Activated CD4-positive, alpha-beta T cell treated with anti-CD3 and anti-CD28 coated beads, Interleukin-2, amount 10 ng/mL, durations not matched to agents 24 days and 14 days (primary cell): ENCODE results near the gene ABLIM2. TPM values are rescaled to one million over a fixed set of nuclear protein-coding genes. Genes with fewer than 3 reads are reported as not detected.

Experiments
- DNase-seq: peaks from one replicate; pipeline ENCODE4 v3.0.0; 2022
- H3K27ac Mint-ChIP-seq: one replicate; pipeline ENCODE4 v1.8.0; 2022; ENCODE audit warnings: mild to moderate bottlenecking, mixed read lengths
- H3K27me3 Mint-ChIP-seq: one replicate; pipeline ENCODE4 v1.8.0; 2022; ENCODE audit warnings: mixed read lengths
- H3K36me3 Mint-ChIP-seq: one replicate; pipeline ENCODE4 v1.8.0; 2022; ENCODE audit warnings: low read depth, mild to moderate bottlenecking, mixed read lengths
- H3K4me1 Mint-ChIP-seq: one replicate; pipeline ENCODE4 v1.8.0; 2021; ENCODE audit warnings: mixed read lengths
- H3K4me3 Mint-ChIP-seq: one replicate; pipeline ENCODE4 v1.8.0; 2022; ENCODE audit warnings: mild to moderate bottlenecking, moderate library complexity, mixed read lengths
- H3K9me3 Mint-ChIP-seq: one replicate; pipeline ENCODE4 v1.8.0; 2021; ENCODE audit warnings: mixed read lengths
- intact Hi-C: fragments of 100-400 bp; cut with micrococcal nuclease; formaldehyde crosslinking; loops from one replicate; pipeline ENCODE4 v1.15.1; 2023
- total RNA-seq: library from RNA; stranded (reverse); gene quantifications from 2 replicates; pipeline ENCODE4 v1.2.3, GENCODE V29; 2022

ABLIM2 gene
- total RNA-seq, 1 donor from 2014 or later, result 0.63 TPM

- Mint-ChIP-seq H3K4me3 (no peak overlapping the region), H3K9me3 (peaks cover 3% of the 10 kb centered on the region)
- intact Hi-C loops, result no loop called here
Measured at GRCh38 chr4:8052160-8052691, 106.4 kb downstream of the ABLIM2 start.

GRCh38 chr4:8051644-8052043, 107.0 kb downstream of the ABLIM2 start:
- Mint-ChIP-seq H3K27ac (no peak overlapping the region), H3K9me3 (peaks cover 3% of the 10 kb centered on the region), H3K36me3 (no peaks in the 10 kb centered on the region), H3K4me1 (no peaks in the 10 kb centered on the region), H3K4me3 (no peak overlapping the region), H3K27me3 (peaks cover 4% of the 10 kb centered on the region)
- no peak for DNase-seq
- intact Hi-C loops, result no loop called here

More at GRCh38 chr4:8052160-8052691, 106.4 kb downstream of the ABLIM2 start:
- Mint-ChIP-seq H3K4me1 (no peaks in the 10 kb centered on the region), H3K27me3 (peaks cover 4% of the 10 kb centered on the region), H3K36me3 (no peaks in the 10 kb centered on the region), H3K27ac (no peak overlapping the region)
- DNase-seq, result no peak

GRCh38 chr4:8050555-8051206, 107.9 kb downstream of the ABLIM2 start:
- Mint-ChIP-seq H3K4me1 (no peaks in the 10 kb centered on the region), H3K4me3 (no peak overlapping the region), H3K9me3 (peaks cover 3% of the 10 kb centered on the region), H3K27ac (no peak overlapping the region), H3K27me3 (peaks cover 4% of the 10 kb centered on the region), H3K36me3 (no peaks in the 10 kb centered on the region)
- intact Hi-C loops, result no loop called here
- DNase-seq, result no peak

GRCh38 chr4:8050180-8050554, 108.4 kb downstream of the ABLIM2 start:
- Mint-ChIP-seq H3K9me3 (peaks cover 3% of the 10 kb centered on the region), H3K4me3 (no peak overlapping the region), H3K36me3 (no peaks in the 10 kb centered on the region), H3K4me1 (no peaks in the 10 kb centered on the region), H3K27me3 (peaks cover 4% of the 10 kb centered on the region), H3K27ac (no peak overlapping the region)
- no peak for DNase-seq
- intact Hi-C loops, result no loop called here

- Mint-ChIP-seq H3K4me3 (no peak overlapping the region), H3K27me3 (peaks cover 9% of the 10 kb centered on the region), H3K36me3 (no peaks in the 10 kb centered on the region), H3K27ac (no peak overlapping the region), H3K4me1 (no peaks in the 10 kb centered on the region), H3K9me3 (no peaks in the 10 kb centered on the region)
- intact Hi-C loops, result no loop called here
- no peak for DNase-seq
Measured at GRCh38 chr4:8048856-8049676, 109.5 kb downstream of the ABLIM2 start.

GRCh38 chr4:8047837-8048678, 110.6 kb downstream of the ABLIM2 start:
- Mint-ChIP-seq H3K27me3 (peaks cover 9% of the 10 kb centered on the region), H3K27ac (no peak overlapping the region), H3K36me3 (no peaks in the 10 kb centered on the region), H3K9me3 (no peaks in the 10 kb centered on the region), H3K4me1 (no peaks in the 10 kb centered on the region), H3K4me3 (no peak overlapping the region)
- no peak for DNase-seq
- intact Hi-C loops, result no loop called here

- no peaks in the 10 kb centered on the region for H3K9me3 Mint-ChIP-seq
- H3K27ac Mint-ChIP-seq, result no peak overlapping the region
- H3K27me3 Mint-ChIP-seq, result peaks cover 9% of the 10 kb centered on the region
- DNase-seq, result no peak
- no peaks in the 10 kb centered on the region for H3K36me3 Mint-ChIP-seq
- H3K4me3 Mint-ChIP-seq, result no peak overlapping the region
- H3K4me1 Mint-ChIP-seq, result no peaks in the 10 kb centered on the region
- intact Hi-C loops, result no loop called here
Measured at GRCh38 chr4:8046925-8047541, 111.6 kb downstream of the ABLIM2 start.

- intact Hi-C loops, result no loop called here
Measured at GRCh38 chr4:8045909-8046308, 112.7 kb downstream of the ABLIM2 start.

GRCh38 chr4:8044699-8045098, 113.9 kb downstream of the ABLIM2 start:
- no peak overlapping the region for H3K4me3 Mint-ChIP-seq
- H3K9me3 Mint-ChIP-seq, result no peaks in the 10 kb centered on the region
- intact Hi-C loops, result no loop called here
- DNase-seq, result no peak
- no peaks in the 10 kb centered on the region for H3K36me3 Mint-ChIP-seq
- no peak overlapping the region for H3K27ac Mint-ChIP-seq
- no peaks in the 10 kb centered on the region for H3K4me1 Mint-ChIP-seq
- peaks cover 6% of the 10 kb centered on the region for H3K27me3 Mint-ChIP-seq

More at GRCh38 chr4:8045909-8046308, 112.7 kb downstream of the ABLIM2 start:
- Mint-ChIP-seq H3K4me1 (no peaks in the 10 kb centered on the region), H3K36me3 (no peaks in the 10 kb centered on the region), H3K27me3 (peaks cover 9% of the 10 kb centered on the region), H3K4me3 (no peak overlapping the region), H3K27ac (no peak overlapping the region), H3K9me3 (no peaks in the 10 kb centered on the region)
- no peak for DNase-seq

GRCh38 chr4:8044244-8044643, 114.4 kb downstream of the ABLIM2 start:
- intact Hi-C loops, result no loop called here
- no peak overlapping the region for H3K27ac Mint-ChIP-seq
- H3K27me3 Mint-ChIP-seq, result peaks cover 6% of the 10 kb centered on the region

GRCh38 chr4:8043596-8043995, 115.0 kb downstream of the ABLIM2 start:
- H3K4me1 Mint-ChIP-seq, result no peaks in the 10 kb centered on the region
- H3K4me3 Mint-ChIP-seq, result no peak overlapping the region
- no peak for DNase-seq
- no peaks in the 10 kb centered on the region for H3K9me3 Mint-ChIP-seq
- intact Hi-C loops, result no loop called here
- peaks cover 6% of the 10 kb centered on the region for H3K27me3 Mint-ChIP-seq
- no peak overlapping the region for H3K27ac Mint-ChIP-seq
- no peaks in the 10 kb centered on the region for H3K36me3 Mint-ChIP-seq

More at GRCh38 chr4:8044244-8044643, 114.4 kb downstream of the ABLIM2 start:
- DNase-seq, result no peak
- no peaks in the 10 kb centered on the region for H3K9me3 Mint-ChIP-seq
- H3K4me1 Mint-ChIP-seq, result no peaks in the 10 kb centered on the region
- H3K4me3 Mint-ChIP-seq, result no peak overlapping the region
- no peaks in the 10 kb centered on the region for H3K36me3 Mint-ChIP-seq

GRCh38 chr4:8041868-8042267, 116.7 kb downstream of the ABLIM2 start:
- no peaks in the 10 kb centered on the region for H3K36me3 Mint-ChIP-seq
- H3K9me3 Mint-ChIP-seq, result no peaks in the 10 kb centered on the region
- DNase-seq, result no peak
- peaks cover 7% of the 10 kb centered on the region for H3K27me3 Mint-ChIP-seq
- no peaks in the 10 kb centered on the region for H3K4me1 Mint-ChIP-seq
- H3K27ac Mint-ChIP-seq, result no peak overlapping the region
- H3K4me3 Mint-ChIP-seq, result no peak overlapping the region
- intact Hi-C loops, result no loop called here

- H3K27me3 Mint-ChIP-seq, result peaks cover 7% of the 10 kb centered on the region
- no peaks in the 10 kb centered on the region for H3K36me3 Mint-ChIP-seq
- DNase-seq, result no peak
- no peak overlapping the region for H3K4me3 Mint-ChIP-seq
- H3K4me1 Mint-ChIP-seq, result no peaks in the 10 kb centered on the region
- intact Hi-C loops, result no loop called here
- no peaks in the 10 kb centered on the region for H3K9me3 Mint-ChIP-seq
- H3K27ac Mint-ChIP-seq, result no peak overlapping the region
Measured at GRCh38 chr4:8041172-8041571, 117.4 kb downstream of the ABLIM2 start.
